ENCODE data around the gene NPC2. TPM values are rescaled to one million over a fixed set of nuclear protein-coding genes. Genes with fewer than 3 reads are reported as not detected.

NPC2 gene
- total RNA-seq = 100 to 1,000 TPM in 3 of 6 experiments, 10 to 100 TPM in 3; 49.4 to 203 (median 98.0) TPM
- long read RNA-seq, transcript NPC2-207 (5 exons, 1,035 nt) = major isoform, 46 of 47 reads
- long read RNA-seq, partial matches to known transcripts = 1 of 47 reads
- long read RNA-seq, other reads (novel, unspliced or antisense) = 0 of 47 reads

DNA sequence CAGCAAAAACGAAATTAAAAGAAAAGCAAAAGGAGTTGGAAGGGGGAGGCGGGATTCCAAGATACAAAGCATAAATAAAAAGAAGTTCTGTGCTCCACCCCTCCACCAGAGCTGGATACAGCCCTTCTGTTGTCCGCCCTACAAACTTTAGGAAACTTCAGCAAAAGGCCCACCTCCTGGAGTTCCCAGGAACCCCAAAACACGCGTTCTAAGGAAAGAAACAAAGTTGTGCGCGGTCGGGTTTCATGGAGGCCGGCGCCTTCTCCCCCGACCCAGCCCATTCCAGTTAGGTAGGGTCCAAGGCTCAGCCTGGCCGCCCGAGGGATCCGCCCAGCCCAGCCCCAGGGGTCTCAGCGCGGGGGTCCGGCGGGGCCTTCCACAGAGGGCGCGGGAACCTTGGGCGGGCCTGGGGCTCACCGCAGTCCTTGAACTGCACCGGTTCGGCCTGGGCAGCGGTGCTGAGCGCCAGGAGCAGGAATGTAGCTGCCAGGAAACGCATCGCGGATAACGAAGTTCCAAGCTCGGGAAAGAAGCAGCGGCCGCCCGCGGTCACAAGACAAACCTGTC is at the start of gene NPC2:
NPC2 (minus strand) TSS at position 530 of the 567 bp plus-strand sequence; CDS start at position 499, 31 bp downstream.
- DNase-seq = no peak
- Histone ChIP-seq H3K36me3 (no peaks in the 10 kb centered on the region), H3K4me3 (peak within 1 kb of the TSS; percentile 88 to 97 (median 95)), H3K27me3 (no peaks in the 10 kb centered on the region), H3K4me1 (peaks cover 0 to 6% (median 3%) of the 10 kb centered on the region in 4 donors), H3K9me3 (no peaks in the 10 kb centered on the region), H3K27ac (peak within 1 kb of the TSS; percentile 83 to 93 (median 86))
- TF ChIP-seq, protein P1, sequence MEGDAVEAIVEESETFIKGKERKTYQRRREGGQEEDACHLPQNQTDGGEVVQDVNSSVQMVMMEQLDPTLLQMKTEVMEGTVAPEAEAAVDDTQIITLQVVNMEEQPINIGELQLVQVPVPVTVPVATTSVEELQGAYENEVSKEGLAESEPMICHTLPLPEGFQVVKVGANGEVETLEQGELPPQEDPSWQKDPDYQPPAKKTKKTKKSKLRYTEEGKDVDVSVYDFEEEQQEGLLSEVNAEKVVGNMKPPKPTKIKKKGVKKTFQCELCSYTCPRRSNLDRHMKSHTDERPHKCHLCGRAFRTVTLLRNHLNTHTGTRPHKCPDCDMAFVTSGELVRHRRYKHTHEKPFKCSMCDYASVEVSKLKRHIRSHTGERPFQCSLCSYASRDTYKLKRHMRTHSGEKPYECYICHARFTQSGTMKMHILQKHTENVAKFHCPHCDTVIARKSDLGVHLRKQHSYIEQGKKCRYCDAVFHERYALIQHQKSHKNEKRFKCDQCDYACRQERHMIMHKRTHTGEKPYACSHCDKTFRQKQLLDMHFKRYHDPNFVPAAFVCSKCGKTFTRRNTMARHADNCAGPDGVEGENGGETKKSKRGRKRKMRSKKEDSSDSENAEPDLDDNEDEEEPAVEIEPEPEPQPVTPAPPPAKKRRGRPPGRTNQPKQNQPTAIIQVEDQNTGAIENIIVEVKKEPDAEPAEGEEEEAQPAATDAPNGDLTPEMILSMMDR (IDR thresholded peaks at IDR 0.05) = no peak
- peak; percentile 74 for TF ChIP-seq POLR2A (IDR thresholded peaks at IDR 0.05)
- no peak for ATAC-seq
- intact Hi-C loops (cut with DNase I) = no loop called here
- 0% methylated on average over 3 of the region's 35 CpGs for WGBS (ENCODE audit: insufficient coverage, low coverage, low lambda C conversion rate, missing lambda C conversion rate)

DNA sequence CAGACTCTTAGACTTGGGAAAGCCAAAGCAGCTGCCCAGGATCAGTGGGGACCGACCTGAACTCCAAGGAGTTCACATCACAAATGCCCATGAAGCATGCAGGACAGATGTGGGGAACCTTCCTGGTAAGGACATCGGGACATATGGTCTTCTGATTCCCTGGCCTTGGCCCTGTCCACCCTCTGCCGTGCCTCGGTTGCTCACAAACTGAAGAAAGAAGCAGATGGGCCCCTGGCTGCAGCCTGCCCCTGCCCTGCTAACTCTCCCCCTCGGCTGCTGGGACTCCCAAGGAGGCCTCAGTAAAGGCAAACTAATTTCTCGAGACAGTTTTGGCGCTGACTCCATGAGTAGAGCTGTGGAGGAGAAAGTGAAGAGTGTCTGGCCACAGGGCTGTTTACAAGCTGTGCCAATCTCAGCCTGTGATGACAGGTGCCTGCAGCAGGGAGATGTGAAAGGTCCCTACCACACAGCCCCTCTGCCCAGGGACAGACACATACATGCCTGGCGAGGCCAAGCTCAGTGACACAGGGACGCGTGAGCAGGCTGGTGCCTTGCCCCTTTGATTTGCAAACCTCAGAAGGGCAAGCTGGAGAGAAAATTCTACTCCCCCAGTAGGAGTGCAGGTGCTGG is 49.1 kb upstream of the NPC2 start:
- peak in 1 of 3 donors; percentile 35 for DNase-seq
- no peak for TF ChIP-seq POLR2A (IDR thresholded peaks at IDR 0.05)
- TF ChIP-seq, protein P1 (IDR thresholded peaks at IDR 0.05) = no peak

DNA sequence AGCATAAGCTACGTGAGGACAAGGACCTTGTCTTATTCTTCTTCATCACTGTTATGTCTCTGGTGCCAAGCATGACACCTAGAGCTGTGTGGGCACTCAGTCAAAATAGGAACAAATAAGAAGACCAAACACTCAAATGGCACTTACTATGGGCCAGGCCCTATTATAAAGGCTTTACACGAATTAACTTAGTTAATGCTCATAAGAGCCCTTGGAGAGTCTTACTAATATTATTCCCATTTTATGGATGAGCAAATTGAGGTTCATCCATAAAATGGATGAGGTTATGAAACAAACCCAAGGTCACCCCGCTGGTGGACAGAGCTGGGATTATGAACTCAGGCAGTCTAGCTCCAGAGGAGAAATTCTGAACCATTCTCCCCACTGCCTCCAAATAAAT is 48.1 kb upstream of the NPC2 start:
- Histone ChIP-seq H3K4me3 (no peak overlapping the region), H3K9me3 (no peaks in the 10 kb centered on the region), H3K36me3 (no peaks in the 10 kb centered on the region), H3K27me3 (no peaks in the 10 kb centered on the region), H3K27ac (no peak overlapping the region), H3K4me1 (no peaks in the 10 kb centered on the region)
- TF ChIP-seq POLR2A (IDR thresholded peaks at IDR 0.05) = no peak
- TF ChIP-seq, protein P1 (IDR thresholded peaks at IDR 0.05) = no peak
- WGBS (ENCODE audit: insufficient coverage, low coverage, low lambda C conversion rate, missing lambda C conversion rate) = 62% methylated on average over 3 of the region's 3 CpGs
- ATAC-seq (no peak), DNase-seq (no peak)
- intact Hi-C loops (cut with DNase I) = no loop called here

More for the DNA sequence above, 49.1 kb upstream of the NPC2 start:
- 86% methylated on average over 4 of the region's 10 CpGs for WGBS (ENCODE audit: insufficient coverage, low coverage, low lambda C conversion rate, missing lambda C conversion rate)
- intact Hi-C loops (cut with DNase I) = no loop called here
- H3K4me1 ChIP-seq = no peaks in the 10 kb centered on the region
- H3K36me3 ChIP-seq = no peaks in the 10 kb centered on the region
- no peak for ATAC-seq
- no peaks in the 10 kb centered on the region for H3K27me3 ChIP-seq
- H3K27ac ChIP-seq = no peak overlapping the region
- H3K9me3 ChIP-seq = no peaks in the 10 kb centered on the region
- no peak overlapping the region for H3K4me3 ChIP-seq

DNA sequence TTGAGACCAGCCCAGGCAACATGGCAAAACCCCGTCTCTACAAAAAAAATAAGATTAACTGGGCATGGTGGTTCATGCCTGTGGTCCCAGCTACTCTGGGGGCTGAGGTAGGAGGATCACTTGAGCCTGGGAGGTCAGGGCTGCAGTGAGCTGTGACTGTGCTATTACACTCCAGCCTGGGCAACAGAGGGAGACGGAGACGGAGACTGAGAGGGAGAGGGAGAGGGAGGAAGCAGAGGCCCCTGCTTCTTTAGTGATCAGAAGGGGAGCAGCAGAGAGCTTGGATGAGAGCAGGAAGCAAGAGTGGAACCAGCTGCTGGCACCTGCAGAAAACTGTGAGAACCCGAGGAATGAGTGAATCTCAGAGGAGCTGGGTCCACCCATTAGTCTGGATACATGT is 46.4 kb upstream of the NPC2 start:
- H3K4me3 ChIP-seq = no peak overlapping the region
- H3K36me3 ChIP-seq = no peaks in the 10 kb centered on the region
- H3K4me1 ChIP-seq = no peaks in the 10 kb centered on the region
- intact Hi-C loops (cut with DNase I) = no loop called here
- H3K9me3 ChIP-seq = no peaks in the 10 kb centered on the region
- DNase-seq = peak in 1 of 3 donors; percentile 8
- WGBS (ENCODE audit: insufficient coverage, low coverage, low lambda C conversion rate, missing lambda C conversion rate) = 65% methylated on average over 4 of the region's 4 CpGs
- TF ChIP-seq, protein P1 (IDR thresholded peaks at IDR 0.05) = no peak
- TF ChIP-seq POLR2A (IDR thresholded peaks at IDR 0.05) = no peak
- no peak overlapping the region for H3K27ac ChIP-seq
- no peak for ATAC-seq
- H3K27me3 ChIP-seq = no peaks in the 10 kb centered on the region
